HG02571 (cell line): ENCODE data around the gene PTPRT.
"Not testable (repeated sequence)": the region's sequence is repeated elsewhere in the genome, so short reads cannot be mapped to it uniquely, and the experiment has no call there.

ENCODE experiments used
- ATAC-seq: cut with Tn5 transposase; IDR thresholded peaks from one replicate; pipeline ENCODE4 v1.9.1; 2021; ENCODE audit warnings: mild to moderate bottlenecking, moderate library complexity; ENCODE audit not compliant: unreplicated experiment

The PTPRT gene

GRCh38 chr20:42920776-42921175 lies 268.9 kb downstream of the PTPRT start:
- ATAC-seq, result no peak

- ATAC-seq, result no peak
These were observed 270.4 kb downstream of the PTPRT start for GRCh38 chr20:42919316-42919715.

GRCh38 chr20:42915081-42915480 lies 274.6 kb downstream of the PTPRT start:
- ATAC-seq, result no peak

DNA sequence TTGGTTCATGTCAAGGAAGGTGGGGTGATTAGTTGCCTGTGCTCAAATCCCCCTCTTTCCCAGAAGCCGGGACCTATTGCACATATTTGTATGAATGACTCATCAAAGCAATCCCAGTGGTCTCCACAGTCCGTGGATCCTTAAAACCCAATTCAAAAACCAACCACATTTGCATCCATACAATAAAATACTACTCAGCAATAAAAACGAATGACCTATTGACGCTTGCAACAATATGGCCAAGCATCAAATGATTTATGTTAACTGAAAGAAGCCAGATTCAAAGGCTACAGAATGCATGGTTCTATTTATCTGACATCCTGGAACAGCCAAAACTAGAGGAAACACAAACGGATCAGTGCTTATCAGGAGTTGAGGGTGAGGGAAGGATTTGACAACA lies 275.4 kb downstream of the PTPRT start:
- no peak for ATAC-seq

DNA sequence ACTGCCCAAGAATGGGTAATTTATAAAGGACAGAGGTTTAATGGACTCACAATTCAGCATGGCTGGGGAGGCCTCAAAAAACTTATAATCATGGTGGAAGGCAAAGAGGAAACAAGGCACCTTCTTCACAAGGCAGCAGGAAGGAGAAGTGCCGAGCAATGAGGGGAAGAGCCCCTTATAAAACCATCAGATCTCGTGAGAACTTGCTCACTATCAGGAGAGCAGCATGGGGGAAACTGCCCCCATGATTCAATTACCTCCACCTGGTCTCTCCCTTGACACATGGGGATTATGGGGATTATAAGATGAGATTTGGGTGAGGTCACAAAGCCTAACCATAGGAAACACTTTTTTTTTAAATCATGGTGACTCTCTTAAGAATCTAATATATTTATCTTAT lies 278.9 kb downstream of the PTPRT start:
- ATAC-seq, result not testable (repeated sequence)

DNA sequence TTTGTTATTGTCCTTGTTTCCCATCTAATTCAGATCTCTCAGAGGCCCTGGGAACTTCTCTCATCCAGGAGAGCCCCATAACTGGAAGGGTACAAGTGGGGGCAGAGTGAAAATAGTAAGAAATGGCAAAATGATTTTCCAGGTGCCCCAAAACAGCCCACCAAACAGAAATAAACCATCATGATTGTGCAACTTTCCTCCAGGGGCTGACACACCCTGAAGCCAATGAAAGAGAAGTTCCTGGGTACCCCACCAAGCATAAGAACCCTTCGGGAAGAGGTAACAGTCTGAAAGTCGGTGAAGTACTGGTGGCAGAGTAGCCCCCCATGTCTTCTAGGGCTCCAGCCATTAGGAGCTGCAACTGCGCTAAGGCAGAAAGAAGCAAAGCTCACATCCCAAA lies 282.0 kb downstream of the PTPRT start:
- no peak for ATAC-seq

GRCh38 chr20:42906120-42906519 lies 283.6 kb downstream of the PTPRT start:
- no peak for ATAC-seq

DNA sequence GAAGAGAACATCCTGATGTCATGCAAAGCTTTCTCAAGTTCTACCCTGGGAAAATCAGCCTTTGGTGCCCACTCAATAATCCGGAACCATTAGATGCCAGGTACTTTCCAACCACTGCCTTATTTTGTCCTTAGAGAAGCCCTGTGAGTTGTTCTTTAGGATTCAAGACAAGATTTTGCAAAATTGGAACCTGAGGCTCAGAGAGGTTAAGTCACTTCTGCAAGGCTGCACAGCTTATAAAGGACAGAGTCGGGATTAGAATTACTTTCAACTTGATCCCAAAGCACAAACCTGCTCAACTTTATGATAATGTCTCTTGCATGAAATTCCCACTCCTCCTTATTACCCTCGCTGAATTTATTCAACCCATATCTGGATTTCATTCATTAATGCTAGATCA lies 287.2 kb downstream of the PTPRT start:
- ATAC-seq, result no peak

DNA sequence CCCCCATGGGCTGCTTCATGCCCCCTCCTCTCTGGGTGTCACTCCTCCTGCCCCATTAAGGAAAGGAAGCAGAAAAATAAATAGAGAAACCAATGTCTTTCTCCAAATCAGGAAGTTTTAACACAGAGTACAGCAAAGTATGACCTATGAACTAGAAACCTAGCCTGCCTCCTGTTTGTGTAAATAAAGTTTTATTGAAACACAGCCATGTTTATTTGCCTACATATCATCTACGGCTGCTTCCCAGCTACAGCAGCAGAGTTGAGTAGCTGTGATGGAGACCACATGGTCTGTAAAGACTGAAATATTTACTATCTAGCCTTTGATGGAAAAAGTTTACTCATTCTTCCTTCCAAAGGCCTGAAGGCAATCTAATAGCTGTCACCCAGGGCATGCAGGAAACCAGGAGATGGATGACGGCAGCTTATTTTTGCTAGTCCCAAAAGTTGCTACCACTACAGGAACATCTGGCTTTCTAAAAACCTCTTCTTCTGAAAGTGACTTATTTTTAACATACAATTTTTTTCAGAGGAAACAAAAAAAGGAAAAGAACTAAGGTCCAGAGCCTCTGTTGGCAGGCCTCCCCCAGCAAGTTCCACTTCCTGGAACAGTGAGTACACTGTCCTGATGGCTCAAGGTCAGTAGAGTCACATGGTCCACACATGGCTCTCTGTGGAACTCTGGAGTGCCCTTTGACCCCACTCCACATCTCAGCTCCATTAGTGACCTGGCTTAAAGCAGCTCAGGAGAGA lies 287.8 kb downstream of the PTPRT start:
- no peak for ATAC-seq

- ATAC-seq, result not testable (repeated sequence)
These were observed 288.9 kb downstream of the PTPRT start for GRCh38 chr20:42900764-42901163.

DNA sequence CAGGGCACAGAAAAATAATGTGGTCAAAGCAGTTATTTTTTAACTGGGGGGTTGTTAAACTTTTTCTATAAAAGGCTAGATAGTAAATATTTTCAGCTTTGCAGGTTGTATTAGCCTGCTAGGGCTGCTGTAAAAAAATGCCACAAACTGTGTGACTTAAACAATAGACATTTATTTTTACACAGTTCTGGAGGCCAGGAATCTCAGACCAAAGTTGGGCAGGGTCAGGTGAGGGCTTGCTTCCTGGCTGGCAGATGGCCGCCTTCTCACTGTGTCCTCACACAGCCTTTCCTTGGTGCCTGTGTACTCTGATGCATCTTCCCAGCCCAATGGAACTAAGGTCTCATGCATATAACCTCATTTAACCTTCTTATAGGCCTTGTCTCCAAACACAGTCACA lies 294.7 kb downstream of the PTPRT start:
- no peak for ATAC-seq

GRCh38 chr20:42894483-42894882 lies 295.2 kb downstream of the PTPRT start:
- no peak for ATAC-seq

GRCh38 chr20:42889517-42889916 lies 300.2 kb downstream of the PTPRT start:
- no peak for ATAC-seq

- ATAC-seq, result no peak
These were observed 302.4 kb downstream of the PTPRT start for GRCh38 chr20:42887281-42887680.

GRCh38 chr20:42886801-42887200 lies 302.9 kb downstream of the PTPRT start:
- no peak for ATAC-seq

DNA sequence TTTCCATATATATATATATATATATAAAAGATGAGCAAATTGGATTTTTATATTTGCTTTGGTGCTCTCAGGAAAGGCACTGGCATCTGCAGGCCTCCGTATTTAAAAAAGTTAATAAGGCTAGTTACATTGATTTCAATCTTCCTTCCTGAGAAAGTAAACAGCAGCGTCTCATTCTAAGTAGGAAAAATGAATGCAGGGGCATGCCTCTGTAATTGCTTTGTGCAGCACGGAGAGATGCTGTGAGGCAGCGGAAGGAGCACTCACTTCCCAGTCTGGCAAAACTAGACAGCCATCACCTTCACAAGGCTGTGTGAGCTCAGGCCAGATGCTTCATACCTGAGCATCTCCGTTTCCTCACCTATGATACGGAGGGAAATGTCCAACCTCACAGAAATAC lies 303.7 kb downstream of the PTPRT start:
- ATAC-seq, result no peak

GRCh38 chr20:42875581-42875980 lies 314.1 kb downstream of the PTPRT start:
- no peak for ATAC-seq

DNA sequence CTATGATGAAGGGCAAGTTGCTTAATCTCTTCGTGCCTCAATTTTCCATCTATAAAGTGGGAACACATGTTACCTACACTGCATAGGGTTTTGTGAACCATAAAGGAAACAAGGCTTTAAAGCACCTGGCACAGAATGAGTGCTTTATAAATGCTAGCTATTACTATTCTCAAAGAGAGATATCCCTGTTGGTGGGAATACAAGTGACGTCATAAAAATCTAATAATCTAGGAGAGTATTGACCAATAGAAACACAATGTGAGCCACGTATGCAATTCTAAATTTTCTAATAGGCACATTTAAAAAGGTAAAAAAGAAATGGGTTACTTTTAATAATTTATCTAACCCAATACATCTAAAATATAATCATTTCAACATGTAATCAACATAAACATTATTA lies 316.4 kb downstream of the PTPRT start:
- no peak for ATAC-seq

DNA sequence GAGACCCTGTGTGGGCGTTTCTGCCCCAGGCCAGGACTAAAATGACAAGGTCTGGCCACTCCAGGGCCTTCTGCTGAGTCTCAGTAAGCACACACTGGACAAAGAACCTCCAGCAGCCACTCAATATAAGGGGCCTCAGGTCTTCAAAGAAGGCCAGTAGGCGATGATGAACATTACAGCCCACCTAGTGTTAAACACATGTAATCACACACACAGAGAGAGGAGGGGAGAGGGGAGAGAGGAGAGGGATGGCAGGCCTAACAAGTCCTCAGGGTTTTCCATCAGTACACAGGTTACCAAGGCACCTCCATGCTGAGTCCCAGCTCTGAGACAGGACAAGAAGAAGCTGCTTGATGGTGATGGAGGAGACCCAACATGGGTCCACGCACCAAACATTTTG lies 325.6 kb downstream of the PTPRT start:
- no peak for ATAC-seq

DNA sequence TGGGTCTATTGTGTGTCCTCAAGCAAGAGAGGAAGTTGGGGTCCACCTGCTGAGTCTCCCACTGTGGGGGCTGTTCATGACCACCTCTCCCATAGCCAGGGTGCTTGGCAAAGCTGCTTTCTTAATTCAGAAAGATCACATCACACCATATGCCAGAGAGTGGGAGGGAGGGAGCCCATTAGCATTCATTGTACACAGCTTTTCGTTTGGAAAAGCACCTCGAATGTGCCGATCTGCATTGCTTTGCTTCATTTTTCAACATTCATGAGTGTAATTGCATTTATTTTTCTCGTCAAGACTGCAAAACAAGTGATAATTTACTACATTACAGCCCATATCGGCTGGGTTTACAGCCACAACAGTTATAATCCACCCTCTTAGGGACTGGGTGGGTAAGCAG lies 327.3 kb downstream of the PTPRT start:
- no peak for ATAC-seq

- no peak for ATAC-seq
These were observed 332.3 kb downstream of the PTPRT start for GRCh38 chr20:42857446-42857845.

GRCh38 chr20:42855896-42856295 lies 333.8 kb downstream of the PTPRT start:
- ATAC-seq, result no peak

- ATAC-seq, result no peak
These were observed 337.0 kb downstream of the PTPRT start for GRCh38 chr20:42852691-42853090.
